Aorta (tissue), 5 donors: ENCODE measurements around the gene C12orf76. TPM values are rescaled to one million over a fixed set of nuclear protein-coding genes. Genes with fewer than 3 reads are reported as not detected.

Experiments
- ATAC-seq: fragments of 200-7000 bp; cut with Tn5 transposase; one replicate; pipeline ENCODE4 v1.9.1; 2022; ENCODE audit warnings: moderate library complexity; ENCODE audit not compliant: low FRiP score
- DNase-seq, 2 donors: peaks; one replicate each; pipeline ENCODE4 v3.0.0-alpha.2; 2020
- H3K27ac ChIP-seq, 2 donors: one replicate each; pipeline ENCODE4 v1.5.1; 2013; ENCODE audit warnings: low read length in 2 of 2, mild to moderate bottlenecking in 2 of 2, moderate library complexity in 2 of 2, control low read depth in 1 of 2, inconsistent platforms in 1 of 2, low read depth in 1 of 2
- H3K27me3 ChIP-seq, 2 donors: one replicate each; pipeline ENCODE4 v1.6.1; 2013; ENCODE audit warnings: control low read depth in 1 of 2, low read length in 1 of 2, mild to moderate bottlenecking in 1 of 2, moderate library complexity in 1 of 2; ENCODE audit not compliant: insufficient read depth in 2 of 2, control insufficient read depth in 1 of 2
- H3K36me3 ChIP-seq, 2 donors: one replicate each; pipeline ENCODE4 v1.6.1; 2013; ENCODE audit warnings: control low read depth in 1 of 2, low read length in 1 of 2, mild to moderate bottlenecking in 1 of 2; ENCODE audit not compliant: insufficient read depth in 2 of 2, control insufficient read depth in 1 of 2
- H3K4me1 ChIP-seq, 2 donors: one replicate each; pipeline ENCODE4 v1.6.1; 2013; ENCODE audit warnings: low read length in 2 of 2, control low read depth in 1 of 2, mild to moderate bottlenecking in 1 of 2, moderate library complexity in 1 of 2; ENCODE audit not compliant: insufficient read depth in 2 of 2, control insufficient read depth in 1 of 2
- H3K4me3 ChIP-seq, 2 donors: one replicate each; pipeline ENCODE4 v1.5.1; 2013; ENCODE audit warnings: low read length in 2 of 2, control low read depth in 1 of 2, mild to moderate bottlenecking in 1 of 2
- H3K9me3 ChIP-seq: one replicate; pipeline ENCODE4 v1.6.1; 2013; ENCODE audit warnings: mild to moderate bottlenecking, low read length; ENCODE audit not compliant: control insufficient read depth
- WGBS, 2 donors: extraction: QIAGEN DNeasy Blood & Tissue Kit; methylation state at CpG; one replicate each; pipeline ENCODE4 v1.1.7; 2013; 5-methylcytosine and 5-hydroxymethylcytosine counted together
- intact Hi-C, 2 donors: fragments of 100-400 bp; cut with DNase I; formaldehyde crosslinking; loops; one replicate each; pipeline versions ENCODE4 v1.14.2 to v1.15.0; 2022
- polyA plus RNA-seq, 2 donors: library from polyadenylated mRNA; stranded (reverse); fragments of 200-250 nt; gene quantifications; one replicate each; pipeline ENCODE4 v1.2.3, GENCODE V29; 2013
- total RNA-seq, 2 donors: library from RNA; stranded (reverse); fragmentation: NEBNext Ultra II Directional; extraction: Animal tissue kit (Norgen Biotek cat#: 25700); gene quantifications; one replicate each; pipeline ENCODE4 v1.2.1, GENCODE V29; 2021
- donor health status: healthy with polysubstance abuse.
- donor health status: Bipolar disorder and iron deficiency.
- donor health status: DM: no; HTN: no; CAD: no.
- donor health status: DM: no; HTN: no; CAD: no.
- donor health status: DM: yes; HTN: yes; CAD: no.

C12orf76 gene
- total and polyA plus RNA-seq, 4 donors = 10.5 to 18.4 (median 17.9) TPM

DNA sequence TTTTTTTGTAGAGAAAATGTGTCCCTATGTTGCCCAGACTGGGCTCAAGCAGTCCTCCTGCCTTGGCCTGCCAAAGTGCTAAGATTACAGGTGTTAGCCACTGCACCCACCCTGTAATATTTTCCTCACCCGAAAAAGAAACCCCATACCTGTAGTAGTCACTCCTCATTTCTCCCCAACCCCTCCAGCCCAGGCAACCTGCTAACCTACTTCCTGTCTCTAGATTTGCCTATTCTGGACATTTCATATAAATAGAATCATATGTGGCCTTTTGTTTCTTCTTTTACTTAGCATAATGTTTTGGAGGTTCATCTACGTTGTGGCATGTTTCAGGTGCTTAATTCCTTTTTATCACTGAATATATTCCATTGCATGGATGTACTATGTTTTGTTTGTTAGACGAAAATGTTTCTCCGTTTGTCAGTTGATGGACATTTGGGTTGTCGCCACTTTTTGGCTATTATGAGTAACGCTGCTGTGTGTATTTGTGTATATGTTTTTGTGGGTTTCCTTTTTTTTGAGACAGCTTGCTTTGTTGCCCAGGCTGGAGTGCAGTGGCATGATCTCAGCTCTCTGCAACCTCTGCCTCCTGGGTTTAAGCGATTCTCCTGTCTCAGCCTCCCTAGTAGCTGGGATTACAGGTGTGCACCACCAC lies 42.9 kb downstream of the C12orf76 start:
- whole genome bisulfite sequencing, 2 donors = 91 to 92% methylated on average over 7 of the region's 7 CpGs
- no peak for ATAC-seq

GRCh38 chr12:110004598-110004997 lies 43.7 kb downstream of the C12orf76 start:
- ATAC-seq = no peak
- intact Hi-C loops = loop anchor here in 1 of 2 donors (5.0 kb wide), 1 partner anchor 33 kb away; no protein-coding TSS in a partner anchor
- no peak overlapping the region for H3K4me3 ChIP-seq
- H3K4me1 ChIP-seq = peaks cover 0 to 2% of the 10 kb centered on the region in 2 donors
- H3K27ac ChIP-seq = no peak overlapping the region
- H3K9me3 ChIP-seq = no peaks in the 10 kb centered on the region
- no peaks in the 10 kb centered on the region for H3K36me3 ChIP-seq
- no peak for DNase-seq
- WGBS, 2 donors = 86 to 90% methylated on average over 4 of the region's 4 CpGs
- H3K27me3 ChIP-seq = no peaks in the 10 kb centered on the region

More for the DNA sequence above, 42.9 kb downstream of the C12orf76 start:
- intact Hi-C loops = no loop called here
- no peaks in the 10 kb centered on the region for H3K36me3 ChIP-seq
- H3K4me3 ChIP-seq = no peak overlapping the region
- H3K4me1 ChIP-seq = peaks cover 0 to 2% of the 10 kb centered on the region in 2 donors
- no peaks in the 10 kb centered on the region for H3K27me3 ChIP-seq
- no peak overlapping the region for H3K27ac ChIP-seq
- H3K9me3 ChIP-seq = no peaks in the 10 kb centered on the region
- no peak for DNase-seq

GRCh38 chr12:110002676-110003515 lies 45.4 kb downstream of the C12orf76 start:
- no peak for DNase-seq
- Histone ChIP-seq H3K4me1 (peaks cover 0 to 2% of the 10 kb centered on the region in 2 donors), H3K27ac (no peak overlapping the region), H3K27me3 (no peaks in the 10 kb centered on the region), H3K4me3 (no peak overlapping the region), H3K9me3 (no peaks in the 10 kb centered on the region), H3K36me3 (no peaks in the 10 kb centered on the region)
- 77 to 78% methylated on average over 8 of the region's 8 CpGs for WGBS, 2 donors
- ATAC-seq = no peak
- intact Hi-C loops = loop anchor here in 1 of 2 donors (5.0 kb wide), 1 partner anchor 34 kb away; no protein-coding TSS in a partner anchor

DNA sequence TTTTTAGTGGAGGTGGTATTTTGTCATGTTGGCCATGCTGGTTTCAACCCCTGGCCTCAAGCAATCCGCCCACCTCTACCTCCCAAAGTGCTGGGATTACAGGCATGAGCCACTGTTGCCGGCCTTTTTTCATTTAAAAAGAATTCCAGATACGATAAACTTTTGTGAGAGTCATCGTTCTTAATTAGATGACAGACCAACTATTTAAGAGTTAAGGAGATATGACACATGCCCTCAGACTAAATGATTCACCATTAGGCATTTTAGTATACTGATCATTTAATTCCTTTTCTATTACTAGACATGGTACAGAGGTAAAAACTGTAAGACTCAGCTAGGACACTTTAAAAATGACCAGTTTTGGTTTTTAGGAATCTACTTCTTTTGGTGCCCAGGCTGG lies 46.7 kb downstream of the C12orf76 start:
- no peak overlapping the region for H3K4me3 ChIP-seq
- H3K36me3 ChIP-seq = no peaks in the 10 kb centered on the region
- ATAC-seq (no peak), DNase-seq (no peak)
- WGBS, 2 donors = 81 to 85% methylated on average over 4 of the region's 4 CpGs
- no peaks in the 10 kb centered on the region for H3K9me3 ChIP-seq
- intact Hi-C loops = loop anchor here in 1 of 2 donors (5.0 kb wide), 1 partner anchor 36 kb away; no protein-coding TSS in a partner anchor
- no peak overlapping the region for H3K27ac ChIP-seq
- peaks cover 0 to 2% of the 10 kb centered on the region in 2 donors for H3K4me1 ChIP-seq
- H3K27me3 ChIP-seq = no peaks in the 10 kb centered on the region

DNA sequence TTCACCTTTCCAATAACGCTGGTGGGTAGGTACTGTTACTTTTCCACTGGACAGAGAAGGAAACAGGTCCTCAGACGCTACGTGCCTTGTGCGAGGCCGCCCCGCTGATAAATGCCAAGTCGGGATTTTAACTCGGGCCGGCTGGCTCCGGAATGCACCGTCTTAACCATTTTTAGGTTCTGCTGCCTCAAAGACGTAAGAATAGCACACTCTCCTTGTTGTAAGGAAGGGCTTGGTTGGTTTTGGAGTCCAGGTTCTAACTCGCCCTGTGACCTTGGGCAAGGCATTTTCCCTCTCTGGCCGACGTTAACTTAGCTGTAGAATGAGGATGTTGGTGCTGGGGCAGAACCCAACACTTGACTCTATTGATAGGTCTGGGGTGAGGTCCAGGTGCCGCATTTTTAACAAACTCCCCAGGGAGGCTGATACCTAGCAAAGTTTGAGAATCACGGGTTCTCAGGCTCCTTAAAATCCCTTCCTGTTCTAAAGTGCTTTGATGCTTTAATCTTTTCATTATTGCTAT lies 48.3 kb downstream of the C12orf76 start:
- Histone ChIP-seq H3K36me3 (no peaks in the 10 kb centered on the region), H3K4me3 (peak overlapping the region; percentile 82 to 93), H3K27me3 (no peaks in the 10 kb centered on the region), H3K27ac (no peak overlapping the region), H3K4me1 (peaks cover 0 to 2% of the 10 kb centered on the region in 2 donors), H3K9me3 (no peaks in the 10 kb centered on the region)
- WGBS, 2 donors = 1% methylated on average over 17 of the region's 17 CpGs
- ATAC-seq = no peak
- intact Hi-C loops = loop anchor here in 1 of 2 donors (5.0 kb wide), 2 partner anchors 37 to 48 kb away; no protein-coding TSS in a partner anchor
- DNase-seq = peak; percentile 65 to 81

DNA sequence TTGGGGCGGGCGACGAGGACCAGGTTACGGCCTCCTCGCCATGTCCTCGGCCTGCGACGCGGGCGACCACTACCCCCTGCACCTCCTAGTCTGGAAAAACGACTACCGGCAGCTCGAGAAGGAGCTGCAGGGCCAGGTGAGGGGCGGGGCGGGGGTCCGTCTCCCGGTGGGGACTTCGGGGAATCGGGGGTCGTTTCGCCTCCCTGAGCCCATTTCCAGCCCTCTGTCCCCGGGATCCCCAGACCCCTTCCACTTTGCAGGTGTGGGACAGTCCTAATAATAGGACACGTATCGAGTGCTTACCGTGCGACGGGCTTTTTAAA lies 48.7 kb downstream of the C12orf76 start:
- 1% methylated on average over 27 of the region's 27 CpGs for WGBS, 2 donors
- ATAC-seq (no peak), DNase-seq (peak; percentile 52 to 81)
- H3K4me3 ChIP-seq = peak overlapping the region; percentile 82 to 93
- peak overlapping the region in 1 of 2 donors; percentile 9 for H3K27ac ChIP-seq
- H3K36me3 ChIP-seq = no peaks in the 10 kb centered on the region
- H3K27me3 ChIP-seq = no peaks in the 10 kb centered on the region
- intact Hi-C loops = loop anchor here in 1 of 2 donors (5.0 kb wide), 1 partner anchor 47 kb away; no protein-coding TSS in a partner anchor
- H3K4me1 ChIP-seq = peaks cover 2 to 3% of the 10 kb centered on the region in 2 donors
- H3K9me3 ChIP-seq = no peaks in the 10 kb centered on the region

DNA sequence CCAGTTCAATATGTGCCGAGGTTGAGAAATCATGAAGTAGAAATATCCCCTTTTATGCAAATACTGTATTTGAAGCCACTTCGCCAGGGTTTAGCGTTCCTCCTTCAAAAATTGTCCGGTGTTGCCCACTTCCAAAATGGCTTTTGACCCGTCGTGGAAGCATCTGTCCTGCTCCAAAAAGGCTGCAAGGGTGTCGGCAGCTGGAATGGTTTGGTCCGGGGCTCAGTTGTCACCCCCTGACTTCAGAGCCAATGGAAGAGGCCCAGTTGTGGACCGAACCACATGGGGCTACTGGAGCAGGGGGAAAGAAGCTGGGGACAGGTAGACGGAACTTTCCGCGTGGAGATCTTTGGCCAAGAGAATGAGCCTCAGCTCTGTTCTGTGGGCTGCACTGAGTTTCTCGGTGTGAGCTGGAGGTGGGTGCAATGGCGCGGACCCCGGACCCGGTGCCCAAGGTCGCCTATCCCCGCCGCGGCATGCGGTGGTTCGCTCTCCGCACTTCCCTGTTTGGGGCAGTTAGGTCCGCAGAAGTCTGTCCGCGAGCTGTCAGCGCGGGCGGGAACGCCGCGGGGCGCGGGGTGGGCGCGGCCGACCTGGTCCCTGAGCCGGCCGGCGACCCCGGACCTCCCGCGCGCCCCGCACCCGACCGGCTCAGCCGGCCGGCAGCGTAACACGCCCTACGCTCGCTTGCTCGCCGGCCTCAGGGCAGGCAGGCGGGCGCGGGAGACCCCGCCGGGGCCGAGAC lies 49.2 kb downstream of the C12orf76 start, which contains the start of gene ANKRD13A:
ANKRD13A (plus strand) TSS at position 527 of the 745 bp plus-strand sequence. CDS start 259 bp downstream, outside the sequence.
- intact Hi-C loops = loop anchor here in 1 of 2 donors (5.0 kb wide), 1 partner anchor 47 kb away; no protein-coding TSS in a partner anchor
- no peaks in the 10 kb centered on the region for H3K36me3 ChIP-seq
- H3K27ac ChIP-seq = peak within 1 kb of the TSS in 1 of 2 donors; percentile 48
- H3K4me1 ChIP-seq = peaks cover 2 to 3% of the 10 kb centered on the region in 2 donors
- no peaks in the 10 kb centered on the region for H3K9me3 ChIP-seq
- DNase-seq (peak; percentile 93 to 95), ATAC-seq (peak; percentile 95)
- H3K27me3 ChIP-seq = no peaks in the 10 kb centered on the region
- H3K4me3 ChIP-seq = peak within 1 kb of the TSS; percentile 82 to 93
- WGBS, 2 donors = 1% methylated on average over 54 to 62 of the region's 62 CpGs
